Testis (tissue), 3 donors: ENCODE data around the gene CFHR5. TPM values are rescaled to one million over a fixed set of nuclear protein-coding genes. Genes with fewer than 3 reads are reported as not detected.
"Not testable (repeated sequence)": the region's sequence is repeated elsewhere in the genome, so short reads cannot be mapped to it uniquely, and the experiment has no call there.

Source experiments
- DNase-seq: peaks from one replicate; pipeline ENCODE4 v3.0.0-alpha.2; 2019
- H3K27ac ChIP-seq, 2 donors: fragments of 200-600 bp; sonication (generic); one replicate each; pipeline ENCODE4 v1.5.1; 2019
- H3K27me3 ChIP-seq: fragments of 200-600 bp; sonication (generic); one replicate; pipeline ENCODE4 v1.5.1; 2019
- H3K36me3 ChIP-seq: fragments of 200-600 bp; sonication (generic); one replicate; pipeline ENCODE4 v1.5.1; 2017; ENCODE audit warnings: low read depth; ENCODE audit errors: missing control alignments
- H3K4me1 ChIP-seq: fragments of 200-600 bp; sonication (generic); one replicate; pipeline ENCODE4 v1.5.1; 2019
- H3K4me3 ChIP-seq, 2 donors: fragments of 200-600 bp; sonication (generic); one replicate each; pipeline ENCODE4 v1.5.1; 2017 to 2019
- H3K9me3 ChIP-seq: fragments of 200-600 bp; sonication (generic); one replicate; pipeline ENCODE4 v1.5.1; 2017
- CTCF ChIP-seq, 3 experiments: fragments of 450-650 bp in 2 of 3; fragments of 200-600 bp in 1 of 3; sonication (generic) in 1 of 3; IDR thresholded peaks; one replicate each; pipeline ENCODE4 v1.5.1; 2016 to 2019; ENCODE audit warnings: antibody characterized with exemption in 3 of 3, mild to moderate bottlenecking in 2 of 3, moderate library complexity in 1 of 3
- POLR2A ChIP-seq: fragments of 450-650 bp; IDR thresholded peaks from one replicate; pipeline ENCODE4 v1.6.1; 2017; ENCODE audit warnings: antibody characterized with exemption, mild to moderate bottlenecking, moderate library complexity
- WGBS, 2 donors: methylation state at CpG; one replicate each; pipeline ENCODE4 v1.1.5; 2018; 5-methylcytosine and 5-hydroxymethylcytosine counted together
- intact Hi-C: fragments of 100-400 bp; cut with DNase I; formaldehyde crosslinking; loops from one replicate; pipeline ENCODE4 v1.15.1; 2023; ENCODE audit warnings: low total_unique reads
- polyA plus RNA-seq: library from polyadenylated mRNA; stranded (reverse); fragments of 350-450 nt; fragmentation: Illumina TruSeq; extraction: RNeasy Lipid Tissue Mini Kit (QIAGEN cat#74804); gene quantifications from one replicate; pipeline ENCODE4 v1.2.3, GENCODE V29; 2014; ENCODE audit warnings: low read depth, low replicate concordance; ENCODE audit not compliant: insufficient read depth
- total RNA-seq, 2 donors: library from RNA; depleted of rRNA; stranded (reverse); fragments of >200 nt; gene quantifications; one replicate each; pipeline ENCODE4 v1.2.3, GENCODE V29; 2016

The CFHR5 gene
- total and polyA plus RNA-seq, 3 donors from 2014 or later: 0.11 to 0.24 (median 0.12) TPM

- Histone ChIP-seq H3K4me1 (no peaks in the 10 kb centered on the region), H3K4me3 (no peak overlapping the region), H3K27me3 (no peaks in the 10 kb centered on the region), H3K36me3 (no peaks in the 10 kb centered on the region), H3K9me3 (no peaks in the 10 kb centered on the region), H3K27ac (no peak overlapping the region)
- TF ChIP-seq CTCF (IDR thresholded peaks at IDR 0.05) (no peak), POLR2A (no peak)
- intact Hi-C loops: no loop called here
- no peak for DNase-seq
Observed at GRCh38 chr1:197029749-197030148, 52.4 kb downstream of the CFHR5 start.

GRCh38 chr1:197034631-197035339, 57.4 kb downstream of the CFHR5 start:
- H3K4me3 ChIP-seq, H3K9me3 ChIP-seq, H3K27ac ChIP-seq, DNase-seq, H3K27me3 ChIP-seq, H3K4me1 ChIP-seq, intact Hi-C loops, H3K36me3 ChIP-seq: not testable (repeated sequence)
- 92% methylated on average over 6 of the region's 6 CpGs for WGBS, 2 donors

- DNase-seq: no peak
- WGBS, 2 donors: 92 to 98% methylated on average over 3 of the region's 3 CpGs
- no peak overlapping the region for H3K27ac ChIP-seq
Observed at GRCh38 chr1:197036861-197037260, 59.5 kb downstream of the CFHR5 start.

GRCh38 chr1:197041486-197042353, 64.4 kb downstream of the CFHR5 start:
- intact Hi-C loops: no loop called here
- Histone ChIP-seq H3K27ac (no peak overlapping the region), H3K9me3 (no peaks in the 10 kb centered on the region), H3K4me3 (no peak overlapping the region), H3K4me1 (no peaks in the 10 kb centered on the region), H3K36me3 (no peaks in the 10 kb centered on the region), H3K27me3 (no peaks in the 10 kb centered on the region)
- WGBS, 2 donors: 74 to 77% methylated on average over 7 of the region's 7 CpGs
- DNase-seq: no peak
- TF ChIP-seq CTCF (IDR thresholded peaks at IDR 0.05) (no peak), POLR2A (no peak)

More at GRCh38 chr1:197036861-197037260, 59.5 kb downstream of the CFHR5 start:
- no peak overlapping the region for H3K4me3 ChIP-seq
- intact Hi-C loops: no loop called here
- no peak for TF ChIP-seq CTCF (IDR thresholded peaks at IDR 0.05)
- TF ChIP-seq POLR2A: no peak
- no peaks in the 10 kb centered on the region for H3K4me1 ChIP-seq
- H3K9me3 ChIP-seq: no peaks in the 10 kb centered on the region
- H3K36me3 ChIP-seq: no peaks in the 10 kb centered on the region
- no peaks in the 10 kb centered on the region for H3K27me3 ChIP-seq

- TF ChIP-seq POLR2A (no peak), CTCF (IDR thresholded peaks at IDR 0.05) (no peak)
- Histone ChIP-seq H3K27me3 (no peaks in the 10 kb centered on the region), H3K9me3 (no peaks in the 10 kb centered on the region), H3K27ac (no peak overlapping the region), H3K4me3 (no peak overlapping the region), H3K36me3 (no peaks in the 10 kb centered on the region), H3K4me1 (no peaks in the 10 kb centered on the region)
- intact Hi-C loops: no loop called here
- 64 to 78% methylated on average over 4 of the region's 4 CpGs for whole genome bisulfite sequencing, 2 donors
- DNase-seq: no peak
Observed at GRCh38 chr1:197042676-197043341, 65.5 kb downstream of the CFHR5 start.
